ENCODE results near the gene DFFB.

DNA sequence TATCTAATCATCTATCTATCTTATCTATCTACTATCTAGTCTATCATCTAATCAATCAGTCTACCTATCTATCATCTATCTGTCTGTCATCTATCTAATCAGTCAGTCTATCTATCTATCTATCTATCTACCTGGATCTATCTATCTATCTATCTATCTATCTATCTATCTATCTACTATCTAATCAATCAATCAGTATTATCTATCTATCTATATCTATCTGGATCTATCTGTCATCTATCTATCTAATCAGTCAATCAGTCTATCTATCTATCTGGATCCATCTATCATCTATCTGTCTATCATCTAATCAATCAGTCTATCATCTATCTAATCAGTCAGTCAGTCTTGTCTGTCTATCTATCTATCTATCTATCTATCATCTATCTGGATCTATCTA lies 69.7 kb downstream of the DFFB start:
- TF ChIP-seq REST (IDR thresholded peaks at IDR 0.05; ENCODE audit: low read depth) = no peak
- no peak for TF ChIP-seq TAF1 (IDR thresholded peaks at IDR 0.05; ENCODE audit: low read depth)
- no peak for TF ChIP-seq CEBPB (IDR thresholded peaks at IDR 0.05)
- no peak for TF ChIP-seq ZBTB7A (IDR thresholded peaks at IDR 0.05; ENCODE audit: low read depth)
- TF ChIP-seq TCF12 (IDR thresholded peaks at IDR 0.05; ENCODE audit: low read depth) = no peak
- no peak for TF ChIP-seq EGR1 (IDR thresholded peaks at IDR 0.05)
- no peak for TF ChIP-seq FOXM1 (IDR thresholded peaks at IDR 0.05; ENCODE audit: borderline replicate concordance, low read depth)
- TF ChIP-seq NFIC (IDR thresholded peaks at IDR 0.05) = no peak
- TF ChIP-seq USF1 (IDR thresholded peaks at IDR 0.05) = no peak
